ENCODE data around the gene HSP90AB1. TPM values are rescaled to one million over a fixed set of nuclear protein-coding genes. Genes with fewer than 3 reads are reported as not detected.
A peak's percentile ranks its signal among the peaks of the same experiment; 100 is the strongest.

HSP90AB1 gene
- total and polyA plus RNA-seq, 9 of the 15 experiments (the other 6 are each of a cell fraction or from before 2014, with no cell fraction given), result 1,780 to 3,358 (median 2,262) TPM

DNA sequence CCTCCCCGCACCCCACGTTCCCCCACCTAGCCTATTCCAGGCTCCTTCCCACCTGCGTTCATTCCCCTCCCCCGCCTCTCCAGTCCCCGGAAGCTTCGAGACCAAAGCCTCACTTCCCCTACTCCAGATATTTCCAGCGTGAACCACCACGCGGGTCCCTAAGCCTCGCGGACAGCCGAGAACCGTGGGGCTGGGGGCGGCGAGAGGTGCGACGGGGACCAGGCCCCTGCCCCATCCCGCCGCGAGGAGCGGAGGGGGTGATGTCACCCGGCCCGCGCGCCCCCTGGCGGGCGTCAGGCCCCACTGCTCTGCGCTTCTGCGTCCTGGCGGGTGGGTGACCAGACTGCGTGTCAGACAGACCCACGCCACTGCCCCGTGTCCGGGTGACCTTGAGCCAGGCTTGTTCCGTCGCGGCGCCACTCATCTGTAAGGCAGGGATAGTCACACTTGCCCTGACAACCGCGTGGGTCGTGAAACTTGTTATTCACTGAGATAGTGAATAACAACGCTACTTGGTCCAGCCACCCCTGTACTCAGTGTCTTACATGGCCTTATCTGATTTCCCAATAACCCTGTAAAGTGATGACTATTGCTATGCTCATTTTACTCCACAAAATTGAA is 9.0 kb upstream of the HSP90AB1 start (continued):
- TF ChIP-seq NFRKB (IDR thresholded peaks at IDR 0.05; ENCODE audit: low read depth) (peak; percentile 77; the same call in 1 of the 2 replicates), FOXK1 (CRISPR knock-in tag; IDR thresholded peaks at IDR 0.05; ENCODE audit: borderline replicate concordance) (peak; percentile 80; the same call in 1 of the 2 replicates), HDAC3 (IDR thresholded peaks at IDR 0.05; ENCODE audit: borderline replicate concordance, partially characterized antibody) (no peak), RBM14 (IDR thresholded peaks at IDR 0.05; ENCODE audit: borderline replicate concordance, insufficient read depth, low read depth, low read length) (0 out of 2 replicates have a peak, but pooled peaks have one; percentile 44), NFE2L1 (tag; IDR thresholded peaks at IDR 0.05; ENCODE audit: borderline replicate concordance, low read depth) (no peak), IFI16 (CRISPR knock-in tag; IDR thresholded peaks at IDR 0.05) (no peak), MXD1 (CRISPR knock-in tag; IDR thresholded peaks at IDR 0.05; ENCODE audit: borderline replicate concordance, poor library complexity, severe bottlenecking) (no peak), ELF4 (CRISPR knock-in tag; IDR thresholded peaks at IDR 0.05) (0 out of 2 replicates have a peak, but pooled peaks have one; percentile 22), ZNF830 (CRISPR knock-in tag; IDR thresholded peaks at IDR 0.05) (0 out of 2 replicates have a peak, but pooled peaks have one; percentile 54), PCBP2 (IDR thresholded peaks at IDR 0.05; ENCODE audit: low read depth, low read length, poor library complexity, severe bottlenecking) (no peak), ZNF174 (CRISPR knock-in tag; IDR thresholded peaks at IDR 0.05) (no peak)
- TF ChIP-seq, protein P1, sequence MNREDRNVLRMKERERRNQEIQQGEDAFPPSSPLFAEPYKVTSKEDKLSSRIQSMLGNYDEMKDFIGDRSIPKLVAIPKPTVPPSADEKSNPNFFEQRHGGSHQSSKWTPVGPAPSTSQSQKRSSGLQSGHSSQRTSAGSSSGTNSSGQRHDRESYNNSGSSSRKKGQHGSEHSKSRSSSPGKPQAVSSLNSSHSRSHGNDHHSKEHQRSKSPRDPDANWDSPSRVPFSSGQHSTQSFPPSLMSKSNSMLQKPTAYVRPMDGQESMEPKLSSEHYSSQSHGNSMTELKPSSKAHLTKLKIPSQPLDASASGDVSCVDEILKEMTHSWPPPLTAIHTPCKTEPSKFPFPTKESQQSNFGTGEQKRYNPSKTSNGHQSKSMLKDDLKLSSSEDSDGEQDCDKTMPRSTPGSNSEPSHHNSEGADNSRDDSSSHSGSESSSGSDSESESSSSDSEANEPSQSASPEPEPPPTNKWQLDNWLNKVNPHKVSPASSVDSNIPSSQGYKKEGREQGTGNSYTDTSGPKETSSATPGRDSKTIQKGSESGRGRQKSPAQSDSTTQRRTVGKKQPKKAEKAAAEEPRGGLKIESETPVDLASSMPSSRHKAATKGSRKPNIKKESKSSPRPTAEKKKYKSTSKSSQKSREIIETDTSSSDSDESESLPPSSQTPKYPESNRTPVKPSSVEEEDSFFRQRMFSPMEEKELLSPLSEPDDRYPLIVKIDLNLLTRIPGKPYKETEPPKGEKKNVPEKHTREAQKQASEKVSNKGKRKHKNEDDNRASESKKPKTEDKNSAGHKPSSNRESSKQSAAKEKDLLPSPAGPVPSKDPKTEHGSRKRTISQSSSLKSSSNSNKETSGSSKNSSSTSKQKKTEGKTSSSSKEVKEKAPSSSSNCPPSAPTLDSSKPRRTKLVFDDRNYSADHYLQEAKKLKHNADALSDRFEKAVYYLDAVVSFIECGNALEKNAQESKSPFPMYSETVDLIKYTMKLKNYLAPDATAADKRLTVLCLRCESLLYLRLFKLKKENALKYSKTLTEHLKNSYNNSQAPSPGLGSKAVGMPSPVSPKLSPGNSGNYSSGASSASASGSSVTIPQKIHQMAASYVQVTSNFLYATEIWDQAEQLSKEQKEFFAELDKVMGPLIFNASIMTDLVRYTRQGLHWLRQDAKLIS (CRISPR knock-in tag; IDR thresholded peaks at IDR 0.05), result peak; percentile 93
- TF ChIP-seq, protein P2, sequence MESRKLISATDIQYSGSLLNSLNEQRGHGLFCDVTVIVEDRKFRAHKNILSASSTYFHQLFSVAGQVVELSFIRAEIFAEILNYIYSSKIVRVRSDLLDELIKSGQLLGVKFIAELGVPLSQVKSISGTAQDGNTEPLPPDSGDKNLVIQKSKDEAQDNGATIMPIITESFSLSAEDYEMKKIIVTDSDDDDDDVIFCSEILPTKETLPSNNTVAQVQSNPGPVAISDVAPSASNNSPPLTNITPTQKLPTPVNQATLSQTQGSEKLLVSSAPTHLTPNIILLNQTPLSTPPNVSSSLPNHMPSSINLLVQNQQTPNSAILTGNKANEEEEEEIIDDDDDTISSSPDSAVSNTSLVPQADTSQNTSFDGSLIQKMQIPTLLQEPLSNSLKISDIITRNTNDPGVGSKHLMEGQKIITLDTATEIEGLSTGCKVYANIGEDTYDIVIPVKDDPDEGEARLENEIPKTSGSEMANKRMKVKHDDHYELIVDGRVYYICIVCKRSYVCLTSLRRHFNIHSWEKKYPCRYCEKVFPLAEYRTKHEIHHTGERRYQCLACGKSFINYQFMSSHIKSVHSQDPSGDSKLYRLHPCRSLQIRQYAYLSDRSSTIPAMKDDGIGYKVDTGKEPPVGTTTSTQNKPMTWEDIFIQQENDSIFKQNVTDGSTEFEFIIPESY (CRISPR knock-in tag; IDR thresholded peaks at IDR 0.05), result peak; percentile 56; the same call in 1 of the 2 replicates
- TF ChIP-seq, protein P3, sequence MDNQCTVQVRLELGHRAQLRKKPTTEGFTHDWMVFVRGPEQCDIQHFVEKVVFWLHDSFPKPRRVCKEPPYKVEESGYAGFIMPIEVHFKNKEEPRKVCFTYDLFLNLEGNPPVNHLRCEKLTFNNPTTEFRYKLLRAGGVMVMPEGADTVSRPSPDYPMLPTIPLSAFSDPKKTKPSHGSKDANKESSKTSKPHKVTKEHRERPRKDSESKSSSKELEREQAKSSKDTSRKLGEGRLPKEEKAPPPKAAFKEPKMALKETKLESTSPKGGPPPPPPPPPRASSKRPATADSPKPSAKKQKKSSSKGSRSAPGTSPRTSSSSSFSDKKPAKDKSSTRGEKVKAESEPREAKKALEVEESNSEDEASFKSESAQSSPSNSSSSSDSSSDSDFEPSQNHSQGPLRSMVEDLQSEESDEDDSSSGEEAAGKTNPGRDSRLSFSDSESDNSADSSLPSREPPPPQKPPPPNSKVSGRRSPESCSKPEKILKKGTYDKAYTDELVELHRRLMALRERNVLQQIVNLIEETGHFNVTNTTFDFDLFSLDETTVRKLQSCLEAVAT (IDR thresholded peaks at IDR 0.05), result no peak
- TF ChIP-seq, protein P4, sequence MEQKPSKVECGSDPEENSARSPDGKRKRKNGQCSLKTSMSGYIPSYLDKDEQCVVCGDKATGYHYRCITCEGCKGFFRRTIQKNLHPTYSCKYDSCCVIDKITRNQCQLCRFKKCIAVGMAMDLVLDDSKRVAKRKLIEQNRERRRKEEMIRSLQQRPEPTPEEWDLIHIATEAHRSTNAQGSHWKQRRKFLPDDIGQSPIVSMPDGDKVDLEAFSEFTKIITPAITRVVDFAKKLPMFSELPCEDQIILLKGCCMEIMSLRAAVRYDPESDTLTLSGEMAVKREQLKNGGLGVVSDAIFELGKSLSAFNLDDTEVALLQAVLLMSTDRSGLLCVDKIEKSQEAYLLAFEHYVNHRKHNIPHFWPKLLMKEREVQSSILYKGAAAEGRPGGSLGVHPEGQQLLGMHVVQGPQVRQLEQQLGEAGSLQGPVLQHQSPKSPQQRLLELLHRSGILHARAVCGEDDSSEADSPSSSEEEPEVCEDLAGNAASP (IDR thresholded peaks at IDR 0.05), result no peak
- TF ChIP-seq, protein P5, sequence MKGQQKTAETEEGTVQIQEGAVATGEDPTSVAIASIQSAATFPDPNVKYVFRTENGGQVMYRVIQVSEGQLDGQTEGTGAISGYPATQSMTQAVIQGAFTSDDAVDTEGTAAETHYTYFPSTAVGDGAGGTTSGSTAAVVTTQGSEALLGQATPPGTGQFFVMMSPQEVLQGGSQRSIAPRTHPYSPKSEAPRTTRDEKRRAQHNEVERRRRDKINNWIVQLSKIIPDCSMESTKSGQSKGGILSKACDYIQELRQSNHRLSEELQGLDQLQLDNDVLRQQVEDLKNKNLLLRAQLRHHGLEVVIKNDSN (CRISPR knock-in tag; IDR thresholded peaks at IDR 0.05), result no peak

All from K562 (cell line).